T-cell (primary cell): ENCODE data around the gene PRKN. TPM values are rescaled to one million over a fixed set of nuclear protein-coding genes. Genes with fewer than 3 reads are reported as not detected.

Experiments used
- ATAC-seq, 4 experiments: fragments of 200-7000 bp in 3 of 4; fragments of 150-1000 bp in 1 of 4; cut with Tn5 transposase; replicated peaks in 1 of 4; 1 replicate in 3 of 4; 2 replicates in 1 of 4; pipeline ENCODE4 v1.10.0; 2021; ENCODE audit warnings: moderate library complexity in 3 of 4, mild to moderate bottlenecking in 2 of 4, moderate number of reproducible peaks in 1 of 4
- CTCF ChIA-PET, 2 donors: fragments of 300-600 bp; sonication (Branson Sonifier 250); formaldehyde crosslinking; loops; one replicate each; lab custom pipeline; 2022; ENCODE audit warnings: antibody characterized with exemption in 2 of 2; lab: Charles Lee
- POLR2A ChIA-PET, 2 donors: fragments of 300-600 bp; sonication (Branson Sonifier 250); formaldehyde crosslinking; loops; one replicate each; lab custom pipeline; 2022; ENCODE audit warnings: antibody characterized with exemption in 2 of 2; lab: Charles Lee
- DNase-seq, 35 experiments: peaks; one replicate each; pipeline versions ENCODE4 v3.0.0 to v3.0.0-alpha.2; 2013 to 2023
- H3K27ac ChIP-seq: one replicate; pipeline ENCODE4 v1.5.1; 2013; ENCODE audit warnings: low read length
- H3K27me3 ChIP-seq, 2 experiments: replicated peaks in 1 of 2; 1 replicate in 1 of 2; 2 replicates in 1 of 2; pipeline versions ENCODE4 v1.6.1 to v1.7.0; 2013; ENCODE audit warnings: low read length in 1 of 2, mixed read lengths in 1 of 2; ENCODE audit not compliant: control insufficient read depth in 2 of 2, insufficient read depth in 2 of 2; ENCODE audit errors: extremely low read depth in 1 of 2
- H3K36me3 ChIP-seq, 2 donors: 1 replicate in 1 of 2; 2 replicates in 1 of 2; pipeline versions ENCODE4 v1.6.1 to v1.7.0; 2013; ENCODE audit warnings: low read length in 1 of 2; ENCODE audit not compliant: control insufficient read depth in 2 of 2, insufficient read depth in 1 of 2; ENCODE audit errors: extremely low read depth in 1 of 2
- H3K4me1 ChIP-seq, 2 experiments: 1 replicate in 1 of 2; 2 replicates in 1 of 2; pipeline versions ENCODE4 v1.6.1 to v1.7.0; 2013; ENCODE audit warnings: low read length in 2 of 2, mixed read lengths in 1 of 2; ENCODE audit not compliant: insufficient read depth in 2 of 2, control insufficient read depth in 1 of 2; ENCODE audit errors: extremely low read depth in 1 of 2
- H3K4me3 ChIP-seq, 2 donors: 1 replicate in 1 of 2; 2 replicates in 1 of 2; pipeline versions ENCODE4 v1.5.1 to v1.7.0; 2013; ENCODE audit warnings: mild to moderate bottlenecking in 2 of 2, low read length in 1 of 2, moderate library complexity in 1 of 2; ENCODE audit not compliant: control insufficient read depth in 1 of 2; ENCODE audit errors: extremely low read depth in 1 of 2
- H3K9me3 ChIP-seq: 2 replicates; pipeline ENCODE4 v1.7.0; 2013
- H3K27ac Mint-ChIP-seq, 2 donors: one replicate each; pipeline ENCODE4 v1.8.0; 2020 to 2021; ENCODE audit warnings: mild to moderate bottlenecking in 2 of 2, mixed read lengths in 2 of 2
- H3K27me3 Mint-ChIP-seq, 2 donors: one replicate each; pipeline ENCODE4 v1.8.0; 2021 to 2022; ENCODE audit warnings: mixed read lengths in 2 of 2
- H3K36me3 Mint-ChIP-seq: one replicate; pipeline ENCODE4 v1.8.0; 2021; ENCODE audit warnings: mixed read lengths
- H3K4me1 Mint-ChIP-seq, 3 donors: one replicate each; pipeline ENCODE4 v1.8.0; 2020 to 2022; ENCODE audit warnings: mixed read lengths in 3 of 3, mild to moderate bottlenecking in 1 of 3
- H3K4me3 Mint-ChIP-seq, 3 donors: one replicate each; pipeline ENCODE4 v1.8.0; 2020 to 2022; ENCODE audit warnings: mild to moderate bottlenecking in 3 of 3, mixed read lengths in 3 of 3, moderate library complexity in 3 of 3
- H3K9me3 Mint-ChIP-seq, 3 donors: one replicate each; pipeline ENCODE4 v1.8.0; 2020 to 2022; ENCODE audit warnings: mixed read lengths in 3 of 3
- WGBS: methylation state at CpG from one replicate; pipeline ENCODE4 v1.1.5; 2013; ENCODE audit warnings: missing lambda C conversion rate; ENCODE audit not compliant: insufficient coverage; 5-methylcytosine and 5-hydroxymethylcytosine counted together
- total RNA-seq, 35 experiments: library from RNA in 6 of 35; stranded (reverse) in 6 of 35; fragments of 120-200 nt in 1 of 35; gene quantifications; one replicate each; pipeline versions ENCODE4 v1.2.1 to v1.2.4 and lab custom pipeline; 2013 to 2026

PRKN gene
- total RNA-seq, 5 donors from 2014 or later (not counting 1 experiment from before 2014, with no cell fraction given): 3.4 to 7.7 (median 6.1) TPM

DNA sequence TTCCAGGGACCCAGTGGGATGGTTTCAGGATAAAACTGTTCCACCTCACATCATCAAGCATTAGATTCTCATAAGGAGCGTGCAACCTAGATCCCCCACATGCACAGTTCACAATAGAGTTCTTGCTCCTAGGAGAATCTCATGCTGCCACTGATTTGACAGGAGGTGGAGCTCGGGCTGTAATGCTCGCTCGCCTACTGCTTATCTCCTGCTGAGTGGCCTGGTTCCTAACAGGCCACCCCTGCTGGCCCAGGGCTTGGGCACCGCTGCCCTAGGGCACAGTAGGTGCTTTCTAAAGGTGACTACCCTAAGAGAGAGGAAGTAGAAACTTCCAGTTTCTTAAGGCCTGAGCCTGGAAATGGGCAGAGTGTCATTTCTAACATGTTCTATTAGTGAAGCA, 656.9 kb downstream of the PRKN start:
- no peak for ATAC-seq

GRCh38 chr6:162069995-162070394, 657.6 kb downstream of the PRKN start:
- DNase-seq (no peak), ATAC-seq (no peak)
- POLR2A ChIA-PET: no interaction called here
- Histone ChIP-seq H3K9me3 (peaks cover 4% of the 10 kb centered on the region), H3K27me3 (no peaks in the 10 kb centered on the region), H3K27ac (no peak overlapping the region), H3K4me3 (no peak overlapping the region), H3K4me1 (no peaks in the 10 kb centered on the region), H3K36me3 (no peaks in the 10 kb centered on the region)
- Mint-ChIP-seq H3K36me3 (peaks cover 3% of the 10 kb centered on the region), H3K27me3 (no peaks in the 10 kb centered on the region), H3K4me3 (no peak overlapping the region), H3K9me3 (peaks cover 20 to 39% (median 34%) of the 10 kb centered on the region in 3 donors), H3K4me1 (no peaks in the 10 kb centered on the region), H3K27ac (no peak overlapping the region)
- CTCF ChIA-PET: no interaction called here
- WGBS: 100% methylated on average over 1 of the region's 2 CpGs

More for the DNA sequence above, 656.9 kb downstream of the PRKN start:
- no peaks in the 10 kb centered on the region for H3K36me3 ChIP-seq
- WGBS: 68% methylated on average over 4 of the region's 5 CpGs
- no peaks in the 10 kb centered on the region for H3K27me3 ChIP-seq
- no peaks in the 10 kb centered on the region for H3K27me3 Mint-ChIP-seq
- no peak overlapping the region for H3K4me3 Mint-ChIP-seq
- no peaks in the 10 kb centered on the region for H3K4me1 ChIP-seq
- peaks cover 3% of the 10 kb centered on the region for H3K36me3 Mint-ChIP-seq
- H3K9me3 Mint-ChIP-seq: peaks cover 20 to 42% (median 34%) of the 10 kb centered on the region in 3 donors
- H3K27ac ChIP-seq: no peak overlapping the region
- H3K9me3 ChIP-seq: peaks cover 4% of the 10 kb centered on the region
- no peaks in the 10 kb centered on the region for H3K4me1 Mint-ChIP-seq
- POLR2A ChIA-PET: no interaction called here
- H3K27ac Mint-ChIP-seq: no peak overlapping the region
- H3K4me3 ChIP-seq: no peak overlapping the region
- CTCF ChIA-PET: no interaction called here
- no peak for DNase-seq

- ATAC-seq (no peak), DNase-seq (no peak)
- no peak overlapping the region for H3K27ac Mint-ChIP-seq
- POLR2A ChIA-PET: no interaction called here
- H3K4me1 Mint-ChIP-seq: no peaks in the 10 kb centered on the region
- Histone ChIP-seq H3K4me1 (no peaks in the 10 kb centered on the region), H3K36me3 (no peaks in the 10 kb centered on the region), H3K9me3 (peaks cover 4% of the 10 kb centered on the region), H3K27me3 (no peaks in the 10 kb centered on the region), H3K27ac (no peak overlapping the region), H3K4me3 (no peak overlapping the region)
- H3K4me3 Mint-ChIP-seq: no peak overlapping the region
- 77% methylated on average over 3 of the region's 4 CpGs for WGBS
- H3K27me3 Mint-ChIP-seq: no peaks in the 10 kb centered on the region
- CTCF ChIA-PET: no interaction called here
- peaks cover 24 to 36% (median 34%) of the 10 kb centered on the region in 3 donors for H3K9me3 Mint-ChIP-seq
- peaks cover 3% of the 10 kb centered on the region for H3K36me3 Mint-ChIP-seq
Observed at GRCh38 chr6:162068340-162068739, 659.2 kb downstream of the PRKN start.

- H3K4me1 ChIP-seq: no peaks in the 10 kb centered on the region
- no peak for ATAC-seq
- H3K27me3 ChIP-seq: no peaks in the 10 kb centered on the region
- no peak overlapping the region for H3K4me3 ChIP-seq
- DNase-seq: no peak
- Mint-ChIP-seq H3K27me3 (no peaks in the 10 kb centered on the region), H3K27ac (no peak overlapping the region), H3K36me3 (peaks cover 3% of the 10 kb centered on the region), H3K9me3 (peaks cover 13 to 21% (median 17%) of the 10 kb centered on the region in 3 donors), H3K4me1 (no peaks in the 10 kb centered on the region), H3K4me3 (no peak overlapping the region)
- no peaks in the 10 kb centered on the region for H3K9me3 ChIP-seq
- H3K27ac ChIP-seq: no peak overlapping the region
- ChIA-PET POLR2A (no interaction called here), CTCF (no interaction called here)
- H3K36me3 ChIP-seq: no peaks in the 10 kb centered on the region
- WGBS: 60% methylated on average over 1 of the region's 9 CpGs
Observed at GRCh38 chr6:162063666-162064065, 663.9 kb downstream of the PRKN start.

- no peaks in the 10 kb centered on the region for H3K9me3 ChIP-seq
- H3K27ac Mint-ChIP-seq: no peak overlapping the region
- no peak for ATAC-seq
- no peak overlapping the region for H3K4me3 ChIP-seq
- WGBS: 77% methylated on average over 7 of the region's 11 CpGs
- peaks cover 5% of the 10 kb centered on the region for H3K36me3 Mint-ChIP-seq
- ChIA-PET CTCF (no interaction called here), POLR2A (no interaction called here)
- H3K27me3 ChIP-seq: no peaks in the 10 kb centered on the region
- H3K4me1 Mint-ChIP-seq: no peaks in the 10 kb centered on the region
- H3K4me1 ChIP-seq: no peaks in the 10 kb centered on the region
- no peaks in the 10 kb centered on the region for H3K27me3 Mint-ChIP-seq
- H3K36me3 ChIP-seq: no peaks in the 10 kb centered on the region
- no peak overlapping the region for H3K27ac ChIP-seq
- no peak for DNase-seq
- H3K9me3 Mint-ChIP-seq: peaks cover 0 to 17% (median 0%) of the 10 kb centered on the region in 3 donors
- H3K4me3 Mint-ChIP-seq: no peak overlapping the region
Observed at GRCh38 chr6:162058281-162058875, 669.2 kb downstream of the PRKN start.

DNA sequence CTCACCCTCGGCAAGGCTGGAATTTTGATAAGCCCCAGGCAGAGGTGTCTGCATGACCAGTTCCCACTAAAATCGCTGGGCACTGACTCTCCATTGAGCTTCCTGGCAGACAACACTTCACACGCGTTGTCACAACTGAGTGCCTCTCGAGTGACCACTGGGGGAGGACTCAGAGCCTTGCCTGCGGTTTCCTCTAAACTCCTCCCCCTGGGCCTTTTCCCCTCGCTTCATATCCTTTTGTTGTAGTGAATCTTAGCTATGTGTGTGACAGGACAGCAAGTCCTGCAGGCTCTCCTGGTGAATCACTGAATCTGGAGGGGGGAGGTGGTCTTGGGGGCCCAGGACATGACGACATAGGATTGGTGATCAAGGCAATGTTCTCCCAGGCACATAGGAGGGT, 670.8 kb downstream of the PRKN start:
- Mint-ChIP-seq H3K36me3 (peaks cover 9% of the 10 kb centered on the region), H3K4me1 (no peaks in the 10 kb centered on the region), H3K9me3 (peaks cover 0 to 11% (median 0%) of the 10 kb centered on the region in 3 donors), H3K4me3 (no peak overlapping the region), H3K27me3 (no peaks in the 10 kb centered on the region), H3K27ac (no peak overlapping the region)
- POLR2A ChIA-PET: interaction anchor here in 1 of 2 donors (0.6 kb wide), 1 partner anchor 162 kb away, joined by 3 read pairs; no protein-coding TSS in a partner anchor
- Histone ChIP-seq H3K4me1 (no peaks in the 10 kb centered on the region), H3K36me3 (no peaks in the 10 kb centered on the region), H3K9me3 (no peaks in the 10 kb centered on the region), H3K27ac (no peak overlapping the region), H3K4me3 (no peak overlapping the region), H3K27me3 (no peaks in the 10 kb centered on the region)
- ATAC-seq (no peak), DNase-seq (no peak)
- 82% methylated on average over 5 of the region's 8 CpGs for WGBS
- CTCF ChIA-PET: interaction anchor here in 1 of 2 donors (0.6 kb wide), 1 partner anchor 1383 kb away, joined by 3 read pairs; no protein-coding TSS in a partner anchor
